ENCODE results near the gene TIMMDC1.

GRCh38 chr3:119547227-119547626 is 48.9 kb downstream of the TIMMDC1 start:
- TF ChIP-seq CTCF (IDR thresholded peaks at IDR 0.05) (no peak), POLR2A (IDR thresholded peaks at IDR 0.05) (no peak), POLR2AphosphoS5 (IDR thresholded peaks at IDR 0.05) (no peak)
